Heart left ventricle (tissue), 11 donors: Measurements from ENCODE around the gene PRRG1. TPM values are rescaled to one million over a fixed set of nuclear protein-coding genes. Genes with fewer than 3 reads are reported as not detected.

Experiments used
- polyA plus RNA-seq, 2 donors: library from polyadenylated mRNA; stranded (reverse); fragments of 200-250 nt; gene quantifications; one replicate each; pipeline ENCODE4 v1.2.3, GENCODE V29; 2013
- total RNA-seq, 9 donors: library from RNA; depleted of rRNA in 2 of 9; stranded (reverse); fragments of >200 nt in 2 of 9; fragmentation: NEBNext Ultra II Directional in 3 of 9; extraction: Animal tissue kit (Norgen Biotek cat#: 25700) in 3 of 9; gene quantifications; one replicate each; pipeline versions ENCODE4 v1.1.0 to v1.2.4, GENCODE V29; 2016 to 2023
- donor health status: ischemic (EF 13 %, LVEDD 7.1; RV severe dilation, severe dysfunction).
- donor health status: healthy with polysubstance abuse.
- donor health status: DM: no; HTN: yes; CAD: no.
- donor health status: DM: no; HTN: no; CAD: no.
- donor health status: ischemic (EF 25% LVEDD 5.7; RV mildly dilated, moderate dysfunction).
- donor health status: healthy.
- donor health status: DM: yes; HTN: yes; CAD: no.
- donor health status: PGD.
- donor health status: nonischemic (EF 23%, LVEDD 6.1; RV moderate dilation, normal function).

The PRRG1 gene
- total and polyA plus RNA-seq, 11 donors, result 3.0 to 17.3 (median 10.1) TPM

Other genes starting within 250 kb of the PRRG1 start
- gene LANCL3, start 222.3 kb downstream of the PRRG1 start, total RNA-seq, result 1 to 10 TPM in 1 of 9 donors, under 1 TPM in 8; 0.09 to 2.2 (median 0.29) TPM
- under 1 TPM; 0.08 to 0.24 TPM for gene LANCL3, start 222.3 kb downstream of the PRRG1 start, polyA plus RNA-seq